GM19463 (cell line): Measurements from ENCODE around the gene CTNNA1.
"Not testable (repeated sequence)": the region's sequence is repeated elsewhere in the genome, so short reads cannot be mapped to it uniquely, and the experiment has no call there.

Experiments used
- ATAC-seq: cut with Tn5 transposase; IDR thresholded peaks from one replicate; pipeline ENCODE4 v1.9.1; 2021; ENCODE audit warnings: mild to moderate bottlenecking, moderate library complexity; ENCODE audit not compliant: unreplicated experiment

Gene CTNNA1

DNA sequence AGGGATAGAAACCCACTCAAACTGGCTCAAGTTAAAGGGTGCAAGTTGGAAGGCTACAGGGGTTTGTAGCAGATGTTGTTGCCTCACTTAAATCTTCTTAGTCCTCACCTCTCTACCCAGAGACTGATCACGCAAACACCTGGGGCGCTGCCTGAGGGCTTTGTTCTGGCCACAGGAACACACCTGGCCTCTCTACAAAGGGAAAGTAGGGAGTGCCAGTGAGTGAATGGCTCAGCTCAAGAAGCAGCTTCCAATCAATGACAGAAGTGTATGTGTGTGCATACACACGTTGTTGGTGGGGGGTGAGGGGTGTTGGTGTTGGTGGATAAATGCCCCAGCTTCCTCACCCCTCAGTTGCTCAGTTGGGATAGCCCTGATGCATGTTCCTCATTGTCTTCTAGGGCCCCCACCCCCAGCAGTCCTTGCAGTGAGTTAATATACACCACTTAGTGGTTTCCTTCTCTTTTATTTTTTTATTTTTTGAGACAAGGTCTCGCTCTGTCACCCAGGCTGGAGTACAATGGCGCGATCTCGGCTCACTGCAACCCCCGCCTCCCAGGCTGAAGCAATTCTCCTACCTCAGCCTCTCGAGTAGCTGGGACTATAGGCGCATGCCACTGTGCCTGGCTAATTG, 30.6 kb upstream of the CTNNA1 start:
- ATAC-seq: no peak

- no peak for ATAC-seq
Observed at GRCh38 chr5:138724470-138725146, 28.6 kb upstream of the CTNNA1 start.

DNA sequence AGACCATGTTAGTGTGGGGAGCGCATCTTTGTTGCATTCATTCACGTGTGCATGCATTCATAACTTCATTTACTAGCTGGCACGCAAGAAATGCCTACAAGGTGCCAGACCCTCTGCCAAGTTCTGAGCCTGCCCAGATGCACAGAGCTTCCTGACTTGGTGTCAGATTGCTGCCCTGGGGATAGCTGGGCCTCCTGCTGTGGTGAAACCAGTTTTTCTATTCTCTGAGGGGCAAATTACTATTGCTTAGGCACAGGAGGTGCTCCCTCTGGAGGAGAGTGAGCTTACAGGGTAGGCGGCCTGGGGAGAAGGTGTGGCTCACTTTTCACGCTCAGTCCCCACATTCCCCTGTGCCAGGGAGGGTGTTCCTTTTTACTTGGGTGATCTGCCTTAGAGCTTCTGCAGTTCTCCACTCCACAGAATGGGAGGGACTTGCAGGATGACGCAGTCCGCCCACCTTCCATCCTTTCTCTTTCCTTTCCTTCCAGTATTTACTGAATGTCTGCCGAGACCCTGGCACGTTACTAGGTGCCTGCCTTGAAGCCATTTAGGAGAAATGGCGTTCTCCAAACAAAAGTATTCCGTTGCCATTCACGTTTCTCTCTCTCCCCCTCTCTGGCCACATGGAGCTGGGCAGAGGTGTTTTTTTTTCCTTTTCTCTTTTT, 27.9 kb upstream of the CTNNA1 start:
- ATAC-seq: no peak

DNA sequence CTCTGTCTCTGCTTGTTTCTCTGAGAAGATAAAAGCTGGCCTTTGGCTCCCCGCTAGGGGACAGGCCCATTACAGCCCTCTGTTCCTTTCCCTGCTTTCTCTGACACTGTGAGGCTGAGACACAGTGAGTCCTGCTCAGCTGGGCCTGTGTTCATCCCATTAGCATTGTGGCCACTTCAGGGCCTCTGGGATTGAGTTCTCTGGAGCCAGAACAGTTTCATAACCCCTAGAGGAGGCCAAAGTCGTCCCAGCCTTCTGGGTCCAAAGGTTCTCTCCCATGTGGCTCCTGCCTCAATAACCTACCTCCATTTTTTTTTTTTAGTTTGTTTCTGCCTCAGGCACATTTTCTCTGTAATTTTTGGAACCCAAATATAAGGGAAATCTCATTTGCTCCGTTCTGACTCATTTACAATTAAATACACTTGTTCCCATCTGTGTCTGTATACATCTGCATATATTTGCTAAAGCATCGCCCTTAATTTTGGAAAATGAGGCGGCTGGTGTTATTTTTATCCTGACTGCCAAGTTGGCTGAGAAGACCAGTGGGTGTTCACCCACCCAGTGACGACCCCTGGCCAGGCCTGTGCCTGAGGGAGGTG, 27.3 kb upstream of the CTNNA1 start:
- no peak for ATAC-seq

DNA sequence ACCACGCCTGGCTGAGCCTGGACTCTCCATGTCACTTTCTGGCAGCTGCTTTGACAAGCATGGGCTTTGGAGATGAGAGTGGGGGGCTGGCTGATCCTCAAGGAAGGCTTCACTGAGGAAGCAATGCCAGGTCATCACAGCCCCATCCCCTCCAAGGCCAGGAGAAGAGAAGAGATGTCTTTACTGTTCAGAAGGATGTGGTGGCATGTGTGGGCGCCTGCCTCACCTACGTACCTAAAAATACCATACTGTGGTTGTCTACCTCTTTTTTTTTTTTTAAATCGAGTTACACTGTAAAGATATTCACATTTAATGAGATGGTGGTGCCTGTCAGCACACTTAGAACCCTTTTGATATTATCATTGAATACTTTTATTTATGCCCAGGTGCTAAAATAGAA, 26.4 kb upstream of the CTNNA1 start:
- no peak for ATAC-seq

DNA sequence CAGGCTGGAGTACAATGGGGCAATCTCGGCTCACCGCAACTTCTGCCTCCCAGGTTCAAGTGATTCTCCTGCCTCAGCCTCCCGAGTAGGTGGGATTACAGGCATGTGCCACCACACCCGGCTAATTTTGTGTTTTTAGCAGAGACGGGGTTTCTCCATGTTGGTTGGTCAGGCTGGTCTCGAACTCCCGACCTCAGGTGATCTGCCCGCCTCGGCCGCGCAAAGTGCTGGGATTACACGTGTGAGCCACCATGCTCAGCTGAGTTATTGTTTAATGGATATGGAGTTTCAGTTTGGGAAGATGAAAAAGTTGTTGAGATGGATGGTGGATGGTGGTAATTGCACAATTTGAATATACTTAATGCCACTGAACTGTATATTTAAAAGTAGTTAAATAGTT, 22.7 kb upstream of the CTNNA1 start:
- not testable (repeated sequence) for ATAC-seq

GRCh38 chr5:138732466-138732865, 20.8 kb upstream of the CTNNA1 start:
- no peak for ATAC-seq

DNA sequence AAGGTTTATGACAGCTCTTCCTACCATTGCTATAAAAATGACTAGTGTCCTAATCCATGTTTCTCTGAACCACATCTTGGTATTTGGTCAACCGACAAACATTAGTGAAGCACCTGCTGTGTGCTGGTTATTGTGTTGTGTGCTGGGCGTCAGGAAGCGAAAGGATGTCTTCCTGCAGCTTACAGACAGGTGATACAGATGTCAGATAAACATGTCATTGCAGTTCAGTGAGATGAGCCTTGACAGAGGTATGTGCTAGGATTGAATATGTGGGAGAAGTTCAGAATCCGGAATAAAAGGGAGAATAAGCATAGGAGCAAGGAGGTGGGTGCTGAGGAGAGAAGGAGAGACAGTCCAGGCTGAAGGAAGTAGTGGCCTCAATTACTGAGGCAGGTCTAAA, 20.3 kb upstream of the CTNNA1 start:
- ATAC-seq: no peak

- no peak for ATAC-seq
Observed at GRCh38 chr5:138733509-138733908, 19.7 kb upstream of the CTNNA1 start.

GRCh38 chr5:138736293-138736692, 16.9 kb upstream of the CTNNA1 start:
- ATAC-seq: no peak

DNA sequence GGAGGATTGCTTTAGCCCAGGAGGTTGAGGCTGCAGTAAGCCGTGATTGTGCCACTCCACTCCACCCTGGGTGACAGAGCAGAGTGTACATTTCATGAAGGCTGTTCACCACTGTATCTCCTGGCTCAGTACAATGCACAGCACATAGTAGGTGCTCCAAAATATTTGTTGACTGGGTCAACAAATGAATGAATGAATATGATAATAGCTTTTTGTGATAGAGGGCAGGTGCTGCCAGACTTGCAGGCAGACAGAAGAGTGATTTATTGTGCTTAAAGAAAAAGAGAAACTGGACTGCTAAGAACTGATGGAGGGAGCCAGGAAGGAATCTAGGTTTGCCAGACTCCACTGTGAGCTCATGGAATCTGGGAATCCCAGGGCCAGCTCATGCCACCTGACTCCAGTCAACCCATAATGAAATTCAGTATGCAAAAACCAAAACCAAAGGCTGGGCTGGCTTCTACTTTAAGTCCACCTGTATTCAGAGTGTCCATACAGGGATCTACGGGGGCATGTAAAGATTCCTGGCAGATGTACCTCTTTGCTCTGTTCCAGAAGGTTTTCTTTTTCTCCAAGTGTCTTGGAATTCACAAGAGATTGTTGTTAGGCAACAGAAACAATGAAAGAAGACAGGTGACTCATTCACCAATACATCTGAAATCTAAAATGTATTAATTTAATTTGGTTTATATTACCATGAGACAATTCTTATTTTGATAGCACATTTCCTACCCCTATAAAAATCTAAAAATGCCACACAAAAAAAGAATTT, 15.5 kb upstream of the CTNNA1 start:
- no peak for ATAC-seq

DNA sequence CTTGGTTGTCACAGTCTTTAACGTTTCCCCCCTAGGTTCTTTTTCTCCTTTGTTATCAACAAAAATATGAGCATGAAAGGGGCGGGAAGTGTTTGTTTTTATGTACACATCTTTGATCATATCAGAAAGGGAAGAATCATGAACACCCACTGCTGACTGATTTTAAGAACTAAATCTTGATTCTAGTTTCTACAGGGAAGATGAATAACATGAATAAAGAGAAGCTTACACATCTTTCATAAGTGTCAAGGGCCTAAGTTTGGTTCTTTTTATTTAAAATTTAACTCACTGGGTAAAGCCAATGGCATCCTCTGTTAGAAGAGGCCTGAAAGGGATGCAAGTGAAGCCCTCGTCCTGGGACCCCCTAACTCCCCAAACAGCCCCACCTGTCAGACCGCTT, 14.8 kb upstream of the CTNNA1 start:
- no peak for ATAC-seq

DNA sequence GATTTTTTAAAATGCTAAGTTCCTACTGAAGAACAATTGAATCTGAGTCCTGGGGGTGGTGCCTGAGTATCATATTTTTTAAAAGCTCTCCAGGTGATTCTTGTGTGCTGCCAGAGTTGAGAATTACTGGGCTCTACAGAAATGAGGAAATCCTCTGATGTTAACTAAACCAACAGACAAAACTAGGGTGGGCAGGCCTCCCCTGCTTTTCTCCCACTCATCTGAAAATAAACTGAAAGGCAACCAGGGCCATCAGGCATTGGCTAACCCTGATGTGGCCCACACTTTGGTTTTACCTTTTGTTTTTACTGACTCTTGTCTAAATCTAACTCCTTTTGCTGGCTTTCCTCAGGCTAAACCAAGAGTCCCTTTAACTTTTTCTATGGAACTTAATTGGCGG, 13.3 kb upstream of the CTNNA1 start:
- ATAC-seq: no peak

GRCh38 chr5:138743484-138743883, 9.7 kb upstream of the CTNNA1 start:
- no peak for ATAC-seq

DNA sequence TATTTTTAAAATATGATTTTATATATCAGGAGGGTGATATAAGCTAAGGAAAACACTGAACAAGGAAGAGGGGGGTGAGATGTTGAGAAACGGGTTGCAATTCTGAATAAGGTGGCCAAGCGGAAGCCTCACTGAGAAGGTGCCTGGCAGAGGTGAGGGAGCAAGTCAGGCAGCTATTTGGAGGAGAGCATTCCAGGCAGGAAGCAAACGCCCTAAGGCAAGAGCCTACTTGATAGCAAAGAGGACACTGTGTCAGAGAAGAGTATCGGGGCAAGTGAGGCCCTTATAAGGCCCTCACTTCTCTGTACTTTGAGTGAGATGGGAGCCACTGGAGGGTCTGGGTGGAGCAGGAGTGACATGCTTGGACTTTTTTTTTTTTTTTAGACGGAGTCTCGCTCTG, 8.0 kb upstream of the CTNNA1 start:
- ATAC-seq: no peak

GRCh38 chr5:138748630-138749081, 4.6 kb upstream of the CTNNA1 start:
- no peak for ATAC-seq

GRCh38 chr5:138751344-138751743, 1.9 kb upstream of the CTNNA1 start:
- not testable (repeated sequence) for ATAC-seq

- no peak for ATAC-seq
Observed at GRCh38 chr5:138752341-138752950, 779 bp upstream of the CTNNA1 start.

- no peak for ATAC-seq
Observed at GRCh38 chr5:138753794-138754698, 821 bp downstream of the CTNNA1 start.

DNA sequence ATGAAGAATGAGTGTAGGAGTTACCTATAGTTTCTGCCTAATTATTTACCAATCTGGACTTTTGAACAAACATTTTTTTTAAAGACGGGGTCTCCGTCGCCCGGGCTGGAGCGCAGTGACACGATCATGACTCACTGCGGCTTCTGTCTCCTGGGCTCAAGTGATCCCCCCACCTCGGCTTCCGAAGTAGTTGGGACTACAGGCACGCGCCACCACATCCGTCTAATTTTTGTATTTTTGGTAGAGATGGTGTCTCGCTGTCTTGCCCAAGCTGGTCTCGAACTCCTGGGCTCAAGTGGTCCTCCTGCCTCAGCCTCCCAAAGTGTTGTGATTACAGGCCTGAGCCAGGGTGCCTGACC, 1.5 kb downstream of the CTNNA1 start:
- ATAC-seq: no peak
